ENCODE results near the gene HMGB3. TPM values are rescaled to one million over a fixed set of nuclear protein-coding genes. Genes with fewer than 3 reads are reported as not detected.

Gene HMGB3
- polyA plus RNA-seq, 2 of the 4 experiments (the other 2 are of a cell fraction), result 104 to 142 TPM

GRCh38 chrX:151013164-151013743 lies 30.1 kb downstream of the HMGB3 start:
- WGBS (ENCODE audit: missing lambda C conversion rate), result 44% methylated on average over 4 of the region's 5 CpGs

DNA sequence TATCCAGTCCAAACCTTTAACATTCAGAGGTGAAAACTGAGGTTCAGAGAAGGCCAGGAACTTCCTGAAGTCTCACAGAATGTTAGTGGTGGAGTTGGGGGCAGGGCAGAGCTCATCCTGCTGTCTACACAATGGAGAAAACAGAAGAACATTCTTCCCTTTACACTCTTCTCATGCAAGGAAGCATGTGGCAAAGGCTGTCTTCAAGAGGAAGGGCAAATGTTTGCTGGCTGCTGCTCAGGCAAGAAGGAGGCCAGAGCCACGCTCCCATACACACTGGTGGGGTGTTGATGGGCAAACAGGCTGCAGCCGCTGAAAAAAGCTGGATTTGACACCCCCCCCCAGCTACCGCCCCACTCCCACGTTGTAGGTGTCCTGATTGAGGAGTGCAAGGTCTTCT lies 32.5 kb downstream of the HMGB3 start:
- POLR2A ChIA-PET, result no interaction called here
- Histone ChIP-seq H3K27ac (no peak overlapping the region), H3K4me1 (no peaks in the 10 kb centered on the region), H3K4me2 (no peak overlapping the region), H3K4me3 (no peak overlapping the region), H3K9me3 (no peaks in the 10 kb centered on the region)
- peak; percentile 77 for FAIRE-seq
- TF ChIP-seq MAZ (IDR thresholded peaks at IDR 0.05; ENCODE audit: borderline replicate concordance, low read depth, low read length) (no peak), NR3C1 (IDR thresholded peaks at IDR 0.05) (no peak), FOSL2 (IDR thresholded peaks at IDR 0.05) (no peak), FOSL2 (CRISPR knock-in tag; IDR thresholded peaks at IDR 0.05) (no peak), REST (IDR thresholded peaks at IDR 0.05) (no peak), CHD4 (IDR thresholded peaks at IDR 0.05; ENCODE audit: borderline replicate concordance) (no peak), RAD21 (conservative IDR thresholded peaks at IDR 0.05 in 1 of 2, IDR thresholded peaks at IDR 0.05 in 1 of 2) (no peak), MAX (IDR thresholded peaks at IDR 0.05) (no peak), PHF8 (IDR thresholded peaks at IDR 0.05; ENCODE audit: borderline replicate concordance, low read depth) (no peak), ESRRA (IDR thresholded peaks at IDR 0.05; ENCODE audit: borderline replicate concordance, low read length) (no peak), MAFK (IDR thresholded peaks at IDR 0.05; ENCODE audit: partially characterized antibody) (no peak), HOXA7 (CRISPR knock-in tag; IDR thresholded peaks at IDR 0.05) (no peak), RARB (CRISPR knock-in tag; IDR thresholded peaks at IDR 0.05) (no peak), RFX5 (IDR thresholded peaks at IDR 0.05) (no peak), HOXB5 (CRISPR knock-in tag; IDR thresholded peaks at IDR 0.05) (no peak), CEBPB (IDR thresholded peaks at IDR 0.05) (no peak), SREBF2 (IDR thresholded peaks at IDR 0.05) (no peak), TP53 (CRISPR knock-in tag; IDR thresholded peaks at IDR 0.05) (no peak), NFE2L2 (conservative IDR thresholded peaks at IDR 0.05; ENCODE audit: low read length) (no peak), E2F6 (IDR thresholded peaks at IDR 0.05; ENCODE audit: borderline replicate concordance, low read depth) (no peak), POLR2AphosphoS2 (conservative IDR thresholded peaks at IDR 0.05; ENCODE audit: low read length) (no peak)
- no peak for ATAC-seq
- CTCF ChIA-PET, result interaction anchor here (1.5 kb wide), 1 partner anchor 244 kb away, joined by 5 read pairs; no protein-coding TSS in a partner anchor
- DNase-seq (ENCODE audit: low read depth in 1 of 2, low spot score in 1 of 2), result no peak
- 32% methylated on average over 3 of the region's 4 CpGs for WGBS (ENCODE audit: missing lambda C conversion rate)

More at GRCh38 chrX:151013164-151013743, 30.1 kb downstream of the HMGB3 start:
- ATAC-seq (no peak), DNase-seq (ENCODE audit: low read depth in 1 of 2, low spot score in 1 of 2) (no peak), FAIRE-seq (no peak)
- CTCF ChIA-PET, result no interaction called here
- POLR2A ChIA-PET, result no interaction called here
- Histone ChIP-seq H3K4me1 (no peaks in the 10 kb centered on the region), H3K27ac (no peak overlapping the region), H3K4me3 (no peak overlapping the region), H3K4me2 (no peak overlapping the region), H3K9me3 (no peaks in the 10 kb centered on the region)
- TF ChIP-seq, protein P1, sequence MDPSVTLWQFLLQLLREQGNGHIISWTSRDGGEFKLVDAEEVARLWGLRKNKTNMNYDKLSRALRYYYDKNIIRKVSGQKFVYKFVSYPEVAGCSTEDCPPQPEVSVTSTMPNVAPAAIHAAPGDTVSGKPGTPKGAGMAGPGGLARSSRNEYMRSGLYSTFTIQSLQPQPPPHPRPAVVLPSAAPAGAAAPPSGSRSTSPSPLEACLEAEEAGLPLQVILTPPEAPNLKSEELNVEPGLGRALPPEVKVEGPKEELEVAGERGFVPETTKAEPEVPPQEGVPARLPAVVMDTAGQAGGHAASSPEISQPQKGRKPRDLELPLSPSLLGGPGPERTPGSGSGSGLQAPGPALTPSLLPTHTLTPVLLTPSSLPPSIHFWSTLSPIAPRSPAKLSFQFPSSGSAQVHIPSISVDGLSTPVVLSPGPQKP (IDR thresholded peaks at IDR 0.05; ENCODE audit: low read depth, low read length), result no peak
- TF ChIP-seq FOSB (CRISPR knock-in tag; IDR thresholded peaks at IDR 0.05) (no peak), MYC (IDR thresholded peaks at IDR 0.05; ENCODE audit: borderline replicate concordance, low read length) (no peak), GATA3 (IDR thresholded peaks at IDR 0.05; ENCODE audit: borderline replicate concordance) (no peak), CEBPB (IDR thresholded peaks at IDR 0.05) (no peak), TFCP2L1 (CRISPR knock-in tag; IDR thresholded peaks at IDR 0.05) (no peak), FOSL2 (IDR thresholded peaks at IDR 0.05) (no peak), FOSL2 (CRISPR knock-in tag; IDR thresholded peaks at IDR 0.05) (no peak), ZSCAN20 (CRISPR knock-in tag; IDR thresholded peaks at IDR 0.05) (no peak), CHD2 (IDR thresholded peaks at IDR 0.05; ENCODE audit: low read length, partially characterized antibody) (no peak), NFE2L2 (conservative IDR thresholded peaks at IDR 0.05; ENCODE audit: low read length) (no peak)
- TF ChIP-seq, protein P2, sequence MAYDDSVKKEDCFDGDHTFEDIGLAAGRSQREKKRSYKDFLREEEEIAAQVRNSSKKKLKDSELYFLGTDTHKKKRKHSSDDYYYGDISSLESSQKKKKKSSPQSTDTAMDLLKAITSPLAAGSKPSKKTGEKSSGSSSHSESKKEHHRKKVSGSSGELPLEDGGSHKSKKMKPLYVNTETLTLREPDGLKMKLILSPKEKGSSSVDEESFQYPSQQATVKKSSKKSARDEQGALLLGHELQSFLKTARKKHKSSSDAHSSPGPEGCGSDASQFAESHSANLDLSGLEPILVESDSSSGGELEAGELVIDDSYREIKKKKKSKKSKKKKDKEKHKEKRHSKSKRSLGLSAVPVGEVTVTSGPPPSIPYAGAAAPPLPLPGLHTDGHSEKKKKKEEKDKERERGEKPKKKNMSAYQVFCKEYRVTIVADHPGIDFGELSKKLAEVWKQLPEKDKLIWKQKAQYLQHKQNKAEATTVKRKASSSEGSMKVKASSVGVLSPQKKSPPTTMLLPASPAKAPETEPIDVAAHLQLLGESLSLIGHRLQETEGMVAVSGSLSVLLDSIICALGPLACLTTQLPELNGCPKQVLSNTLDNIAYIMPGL (CRISPR knock-in tag; IDR thresholded peaks at IDR 0.05; ENCODE audit: borderline replicate concordance), result no peak
